Bronchial epithelial cell (primary cell): ENCODE results near the gene BIRC5. TPM values are rescaled to one million over a fixed set of nuclear protein-coding genes. Genes with fewer than 3 reads are reported as not detected.
A peak's percentile ranks its signal among the peaks of the same experiment; 100 is the strongest.

Source experiments
- DNase-seq: peaks from one replicate; pipeline ENCODE4 v3.0.0-alpha.2; 2010; ENCODE audit warnings: low read depth
- FAIRE-seq: peaks from 2 replicates; lab custom pipeline; 2011; peaks lifted over from hg19 to GRCh38; lab: Jason Lieb, UNC
- H3K27me3 ChIP-seq: 2 replicates; pipeline ENCODE4 v1.5.1; 2011; ENCODE audit warnings: low read length; ENCODE audit not compliant: control insufficient read depth, insufficient read depth
- H3K36me3 ChIP-seq: 2 replicates; pipeline ENCODE4 v1.5.1; 2011; ENCODE audit warnings: low read length; ENCODE audit not compliant: control insufficient read depth, insufficient read depth
- H3K4me3 ChIP-seq: 2 replicates; pipeline ENCODE4 v1.5.1; 2011; ENCODE audit warnings: mild to moderate bottlenecking, low read depth, low read length, control low read depth
- total RNA-seq: library from RNA; depleted of rRNA; stranded (reverse); fragments of >200 nt; gene quantifications from 2 replicates; pipeline ENCODE4 v1.2.1, GENCODE V29; 2014
- TF ChIP-seq, protein P1 (sequence below): IDR thresholded peaks from 2 replicates; pipeline ENCODE4 v1.5.1; 2011; ENCODE audit warnings: mild to moderate bottlenecking, moderate library complexity, low read length, control low read depth, inconsistent platforms; ENCODE audit not compliant: insufficient read depth, severe bottlenecking

The BIRC5 gene
- total RNA-seq, 1 donor from 2014 or later, result 0.53 TPM

DNA sequence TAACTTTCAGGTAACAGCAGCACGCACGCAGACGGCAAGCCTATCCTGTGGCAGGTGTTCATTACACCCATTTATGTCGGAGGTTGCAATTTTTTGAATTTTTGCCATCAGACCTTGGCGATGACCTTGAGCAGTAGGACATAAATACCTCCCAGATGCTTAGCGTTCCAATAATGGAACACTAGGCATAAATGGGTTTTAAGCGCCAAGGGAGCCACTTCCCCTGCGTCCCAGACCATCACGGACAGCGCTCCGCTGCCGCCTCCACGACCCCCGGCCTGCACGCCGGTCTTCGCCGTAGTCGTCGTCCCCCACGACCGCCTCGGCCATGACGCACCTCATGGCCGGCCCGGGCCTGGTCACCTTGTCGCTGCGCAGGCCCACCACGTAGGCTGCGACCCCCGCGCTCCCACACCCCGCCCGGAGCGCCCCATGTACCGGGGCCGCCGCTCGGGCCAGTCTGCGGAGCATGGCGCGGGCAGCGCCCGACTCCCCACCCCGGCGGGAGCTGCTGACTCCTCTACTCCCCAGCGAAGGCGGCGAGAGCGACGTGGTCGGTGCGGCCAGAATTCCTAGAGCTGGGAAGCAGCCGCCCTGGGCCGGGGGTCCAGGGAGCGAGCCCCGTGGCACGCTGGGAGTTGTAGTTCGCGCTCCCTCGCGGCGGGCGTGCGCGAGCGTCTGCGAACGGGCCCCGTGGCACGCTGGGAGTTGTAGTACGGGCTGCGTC lies 40.1 kb downstream of the BIRC5 start:
- FAIRE-seq (no peak), DNase-seq (peak; percentile 44)
- TF ChIP-seq, protein P1, sequence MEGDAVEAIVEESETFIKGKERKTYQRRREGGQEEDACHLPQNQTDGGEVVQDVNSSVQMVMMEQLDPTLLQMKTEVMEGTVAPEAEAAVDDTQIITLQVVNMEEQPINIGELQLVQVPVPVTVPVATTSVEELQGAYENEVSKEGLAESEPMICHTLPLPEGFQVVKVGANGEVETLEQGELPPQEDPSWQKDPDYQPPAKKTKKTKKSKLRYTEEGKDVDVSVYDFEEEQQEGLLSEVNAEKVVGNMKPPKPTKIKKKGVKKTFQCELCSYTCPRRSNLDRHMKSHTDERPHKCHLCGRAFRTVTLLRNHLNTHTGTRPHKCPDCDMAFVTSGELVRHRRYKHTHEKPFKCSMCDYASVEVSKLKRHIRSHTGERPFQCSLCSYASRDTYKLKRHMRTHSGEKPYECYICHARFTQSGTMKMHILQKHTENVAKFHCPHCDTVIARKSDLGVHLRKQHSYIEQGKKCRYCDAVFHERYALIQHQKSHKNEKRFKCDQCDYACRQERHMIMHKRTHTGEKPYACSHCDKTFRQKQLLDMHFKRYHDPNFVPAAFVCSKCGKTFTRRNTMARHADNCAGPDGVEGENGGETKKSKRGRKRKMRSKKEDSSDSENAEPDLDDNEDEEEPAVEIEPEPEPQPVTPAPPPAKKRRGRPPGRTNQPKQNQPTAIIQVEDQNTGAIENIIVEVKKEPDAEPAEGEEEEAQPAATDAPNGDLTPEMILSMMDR, result no peak
- H3K36me3 ChIP-seq, result no peaks in the 10 kb centered on the region
- H3K27me3 ChIP-seq, result peaks cover 2% of the 10 kb centered on the region
- H3K4me3 ChIP-seq, result peak overlapping the region; percentile 91

GRCh38 chr17:78255029-78255656 lies 41.1 kb downstream of the BIRC5 start:
- Histone ChIP-seq H3K27me3 (peaks cover under 1% of the 10 kb centered on the region), H3K36me3 (no peaks in the 10 kb centered on the region), H3K4me3 (no peak overlapping the region)
- TF ChIP-seq, protein P1, result no peak
- no peak for FAIRE-seq
- DNase-seq, result no peak

- Histone ChIP-seq H3K36me3 (no peaks in the 10 kb centered on the region), H3K4me3 (no peak overlapping the region), H3K27me3 (no peaks in the 10 kb centered on the region)
- TF ChIP-seq, protein P1, result no peak
- FAIRE-seq, result no peak
- no peak for DNase-seq
Observed at GRCh38 chr17:78255953-78256706, 42.1 kb downstream of the BIRC5 start.

DNA sequence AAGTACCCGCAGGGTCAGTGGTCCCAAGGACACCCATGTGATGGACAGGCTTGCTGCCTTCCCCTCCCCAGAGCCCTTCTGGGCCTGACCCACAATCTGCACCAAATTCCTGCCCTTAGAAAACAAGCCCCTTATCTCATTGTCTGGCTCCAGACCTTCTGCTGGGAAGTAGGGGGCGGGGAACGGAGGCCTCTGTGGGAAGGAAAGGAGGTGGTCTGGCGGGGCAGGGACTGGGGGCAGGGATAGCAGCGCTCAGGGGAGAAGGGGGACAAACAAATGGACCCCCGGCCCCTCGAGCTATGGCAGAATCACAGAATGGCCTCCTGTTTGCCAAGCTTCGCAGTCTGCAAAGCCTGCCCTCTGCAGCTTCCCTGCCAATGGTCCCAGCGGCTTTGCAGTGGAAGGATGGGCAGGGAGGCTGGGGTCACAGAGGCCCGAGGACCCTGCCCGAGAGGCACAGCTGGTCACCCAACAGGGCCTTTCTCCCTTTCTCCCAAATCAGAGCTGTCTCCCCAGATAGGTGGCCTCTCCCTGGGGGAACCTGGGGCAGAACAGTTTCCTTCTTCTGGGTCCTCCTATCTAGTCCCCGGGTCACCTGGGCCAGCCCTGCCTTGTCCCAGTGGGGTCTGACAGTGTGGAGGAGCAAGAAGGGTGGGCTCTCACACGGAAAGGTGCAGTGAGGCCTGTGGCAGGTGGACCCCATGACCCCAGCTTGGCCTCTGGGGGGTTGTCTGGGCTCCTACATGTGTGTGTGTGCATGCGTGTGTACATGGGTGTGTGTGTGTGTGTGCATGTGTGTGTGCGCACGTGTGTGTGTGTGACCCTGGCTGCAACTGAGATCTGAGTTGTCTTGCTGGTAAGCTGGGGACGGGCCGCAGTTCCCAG lies 42.9 kb downstream of the BIRC5 start:
- no peaks in the 10 kb centered on the region for H3K36me3 ChIP-seq
- TF ChIP-seq, protein P1, result no peak
- no peak overlapping the region for H3K4me3 ChIP-seq
- no peak for DNase-seq
- H3K27me3 ChIP-seq, result no peaks in the 10 kb centered on the region
- no peak for FAIRE-seq

DNA sequence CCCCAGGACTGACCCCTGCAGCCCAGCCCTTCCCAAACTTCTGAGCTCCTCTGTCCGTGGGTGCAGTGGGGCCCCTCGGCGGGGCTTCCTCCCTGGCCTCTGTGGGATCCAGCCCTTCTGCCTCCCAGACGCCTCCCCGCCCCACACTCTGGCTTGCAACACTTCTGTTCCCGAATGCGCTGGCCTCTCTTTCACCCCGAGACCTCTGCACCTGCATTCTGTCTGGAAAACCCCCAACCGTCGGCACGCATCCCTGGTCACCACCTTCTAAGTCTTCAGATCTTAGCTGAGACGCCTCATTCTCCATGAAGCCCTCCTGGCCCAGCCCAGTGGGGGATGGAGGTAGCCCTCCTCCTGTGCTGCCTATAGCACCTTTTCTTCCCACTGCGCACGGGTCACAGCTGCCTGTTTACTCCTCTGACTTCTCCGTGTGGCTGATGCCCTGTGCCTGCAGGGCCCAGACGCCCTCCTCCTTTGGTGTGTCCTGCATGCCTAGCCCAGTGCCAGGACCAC lies 43.8 kb downstream of the BIRC5 start:
- TF ChIP-seq, protein P1, result no peak
- FAIRE-seq, result no peak
- no peaks in the 10 kb centered on the region for H3K27me3 ChIP-seq
- H3K4me3 ChIP-seq, result no peak overlapping the region
- DNase-seq, result no peak
- no peaks in the 10 kb centered on the region for H3K36me3 ChIP-seq
